ENCODE results near the gene PLEKHJ1. TPM values are rescaled to one million over a fixed set of nuclear protein-coding genes. Genes with fewer than 3 reads are reported as not detected.

Gene PLEKHJ1
- total and polyA plus RNA-seq, 2 of the 13 experiments (the other 11 are each of a cell fraction or from before 2014, with no cell fraction given) = 70.5 to 130 TPM

DNA sequence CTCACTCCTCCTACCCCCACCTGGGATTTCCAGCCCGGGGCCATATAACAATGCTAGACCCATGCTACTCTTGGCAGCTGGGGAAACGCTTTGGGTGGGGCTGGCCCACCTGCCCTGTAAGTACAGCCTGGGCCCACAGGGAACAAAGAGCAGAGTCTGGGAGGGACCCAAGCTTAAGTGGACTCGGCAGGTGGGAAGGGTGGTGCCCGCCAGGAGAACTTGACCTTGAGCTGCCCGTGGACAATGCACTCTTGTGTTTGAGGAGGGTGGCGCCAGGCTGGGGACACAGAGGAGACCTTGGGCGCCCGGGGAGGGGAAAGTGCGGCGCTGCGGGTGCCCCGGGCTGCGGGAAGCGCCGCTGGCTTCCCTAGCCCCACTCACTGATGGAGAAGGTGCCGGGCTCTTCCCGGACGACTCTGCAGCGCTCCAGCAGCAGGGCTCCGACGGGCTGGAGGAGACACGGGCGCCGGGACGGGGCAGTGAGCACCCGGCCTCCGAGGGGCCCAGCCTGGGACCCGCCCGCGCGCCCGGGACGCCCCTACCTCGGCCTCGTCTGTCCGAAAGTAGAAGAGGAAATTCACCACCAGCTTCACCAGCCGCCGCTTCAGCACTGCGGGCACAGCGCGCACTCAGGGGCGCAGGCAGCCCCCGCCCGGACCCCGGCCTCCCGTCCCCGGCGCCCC, 607 bp downstream of the PLEKHJ1 start (continued):
- TF ChIP-seq, protein P1, sequence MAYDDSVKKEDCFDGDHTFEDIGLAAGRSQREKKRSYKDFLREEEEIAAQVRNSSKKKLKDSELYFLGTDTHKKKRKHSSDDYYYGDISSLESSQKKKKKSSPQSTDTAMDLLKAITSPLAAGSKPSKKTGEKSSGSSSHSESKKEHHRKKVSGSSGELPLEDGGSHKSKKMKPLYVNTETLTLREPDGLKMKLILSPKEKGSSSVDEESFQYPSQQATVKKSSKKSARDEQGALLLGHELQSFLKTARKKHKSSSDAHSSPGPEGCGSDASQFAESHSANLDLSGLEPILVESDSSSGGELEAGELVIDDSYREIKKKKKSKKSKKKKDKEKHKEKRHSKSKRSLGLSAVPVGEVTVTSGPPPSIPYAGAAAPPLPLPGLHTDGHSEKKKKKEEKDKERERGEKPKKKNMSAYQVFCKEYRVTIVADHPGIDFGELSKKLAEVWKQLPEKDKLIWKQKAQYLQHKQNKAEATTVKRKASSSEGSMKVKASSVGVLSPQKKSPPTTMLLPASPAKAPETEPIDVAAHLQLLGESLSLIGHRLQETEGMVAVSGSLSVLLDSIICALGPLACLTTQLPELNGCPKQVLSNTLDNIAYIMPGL (CRISPR knock-in tag; IDR thresholded peaks at IDR 0.05; ENCODE audit: borderline replicate concordance in 1 of 2, low read depth in 1 of 2) = no peak
- TF ChIP-seq CEBPB (IDR thresholded peaks at IDR 0.05; ENCODE audit: borderline replicate concordance, low read depth, low read length) (no peak), FOXC1 (CRISPR knock-in tag; IDR thresholded peaks at IDR 0.05; ENCODE audit: borderline replicate concordance) (no peak), ZNF772 (CRISPR knock-in tag; IDR thresholded peaks at IDR 0.05) (peak; percentile 74; the same call in 1 of the 2 replicates), ZNF891 (CRISPR knock-in tag; IDR thresholded peaks at IDR 0.05) (no peak), BRCA1 (CRISPR knock-in tag; IDR thresholded peaks at IDR 0.05) (0 out of 2 replicates have a peak, but pooled peaks have one; percentile 32), FOXA1 (IDR thresholded peaks at IDR 0.05) (no peak), FOXA1 (CRISPR knock-in tag; IDR thresholded peaks at IDR 0.05) (peak; percentile 61; the same call in 1 of the 2 replicates), ZC3H4 (CRISPR knock-in tag; IDR thresholded peaks at IDR 0.05; ENCODE audit: borderline replicate concordance) (no peak)
- TF ChIP-seq, protein P2, sequence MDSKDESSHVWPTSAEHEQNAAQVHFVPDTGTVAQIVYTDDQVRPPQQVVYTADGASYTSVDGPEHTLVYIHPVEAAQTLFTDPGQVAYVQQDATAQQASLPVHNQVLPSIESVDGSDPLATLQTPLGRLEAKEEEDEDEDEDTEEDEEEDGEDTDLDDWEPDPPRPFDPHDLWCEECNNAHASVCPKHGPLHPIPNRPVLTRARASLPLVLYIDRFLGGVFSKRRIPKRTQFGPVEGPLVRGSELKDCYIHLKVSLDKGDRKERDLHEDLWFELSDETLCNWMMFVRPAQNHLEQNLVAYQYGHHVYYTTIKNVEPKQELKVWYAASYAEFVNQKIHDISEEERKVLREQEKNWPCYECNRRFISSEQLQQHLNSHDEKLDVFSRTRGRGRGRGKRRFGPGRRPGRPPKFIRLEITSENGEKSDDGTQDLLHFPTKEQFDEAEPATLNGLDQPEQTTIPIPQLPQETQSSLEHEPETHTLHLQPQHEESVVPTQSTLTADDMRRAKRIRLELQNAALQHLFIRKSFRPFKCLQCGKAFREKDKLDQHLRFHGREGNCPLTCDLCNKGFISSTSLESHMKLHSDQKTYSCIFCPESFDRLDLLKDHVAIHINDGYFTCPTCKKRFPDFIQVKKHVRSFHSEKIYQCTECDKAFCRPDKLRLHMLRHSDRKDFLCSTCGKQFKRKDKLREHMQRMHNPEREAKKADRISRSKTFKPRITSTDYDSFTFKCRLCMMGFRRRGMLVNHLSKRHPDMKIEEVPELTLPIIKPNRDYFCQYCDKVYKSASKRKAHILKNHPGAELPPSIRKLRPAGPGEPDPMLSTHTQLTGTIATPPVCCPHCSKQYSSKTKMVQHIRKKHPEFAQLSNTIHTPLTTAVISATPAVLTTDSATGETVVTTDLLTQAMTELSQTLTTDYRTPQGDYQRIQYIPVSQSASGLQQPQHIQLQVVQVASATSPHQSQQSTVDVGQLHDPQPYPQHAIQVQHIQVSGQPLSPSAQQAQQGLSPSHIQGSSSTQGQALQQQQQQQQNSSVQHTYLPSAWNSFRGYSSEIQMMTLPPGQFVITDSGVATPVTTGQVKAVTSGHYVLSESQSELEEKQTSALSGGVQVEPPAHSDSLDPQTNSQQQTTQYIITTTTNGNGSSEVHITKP (CRISPR knock-in tag; IDR thresholded peaks at IDR 0.05; ENCODE audit: low read depth) = peak; percentile 46; the same call in 1 of the 2 replicates
- TF ChIP-seq, protein P3, sequence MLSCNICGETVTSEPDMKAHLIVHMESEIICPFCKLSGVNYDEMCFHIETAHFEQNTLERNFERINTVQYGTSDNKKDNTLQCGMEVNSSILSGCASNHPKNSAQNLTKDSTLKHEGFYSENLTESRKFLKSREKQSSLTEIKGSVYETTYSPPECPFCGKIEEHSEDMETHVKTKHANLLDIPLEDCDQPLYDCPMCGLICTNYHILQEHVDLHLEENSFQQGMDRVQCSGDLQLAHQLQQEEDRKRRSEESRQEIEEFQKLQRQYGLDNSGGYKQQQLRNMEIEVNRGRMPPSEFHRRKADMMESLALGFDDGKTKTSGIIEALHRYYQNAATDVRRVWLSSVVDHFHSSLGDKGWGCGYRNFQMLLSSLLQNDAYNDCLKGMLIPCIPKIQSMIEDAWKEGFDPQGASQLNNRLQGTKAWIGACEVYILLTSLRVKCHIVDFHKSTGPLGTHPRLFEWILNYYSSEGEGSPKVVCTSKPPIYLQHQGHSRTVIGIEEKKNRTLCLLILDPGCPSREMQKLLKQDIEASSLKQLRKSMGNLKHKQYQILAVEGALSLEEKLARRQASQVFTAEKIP (CRISPR knock-in tag; IDR thresholded peaks at IDR 0.05; ENCODE audit: borderline replicate concordance) = no peak
- TF ChIP-seq, protein P4, sequence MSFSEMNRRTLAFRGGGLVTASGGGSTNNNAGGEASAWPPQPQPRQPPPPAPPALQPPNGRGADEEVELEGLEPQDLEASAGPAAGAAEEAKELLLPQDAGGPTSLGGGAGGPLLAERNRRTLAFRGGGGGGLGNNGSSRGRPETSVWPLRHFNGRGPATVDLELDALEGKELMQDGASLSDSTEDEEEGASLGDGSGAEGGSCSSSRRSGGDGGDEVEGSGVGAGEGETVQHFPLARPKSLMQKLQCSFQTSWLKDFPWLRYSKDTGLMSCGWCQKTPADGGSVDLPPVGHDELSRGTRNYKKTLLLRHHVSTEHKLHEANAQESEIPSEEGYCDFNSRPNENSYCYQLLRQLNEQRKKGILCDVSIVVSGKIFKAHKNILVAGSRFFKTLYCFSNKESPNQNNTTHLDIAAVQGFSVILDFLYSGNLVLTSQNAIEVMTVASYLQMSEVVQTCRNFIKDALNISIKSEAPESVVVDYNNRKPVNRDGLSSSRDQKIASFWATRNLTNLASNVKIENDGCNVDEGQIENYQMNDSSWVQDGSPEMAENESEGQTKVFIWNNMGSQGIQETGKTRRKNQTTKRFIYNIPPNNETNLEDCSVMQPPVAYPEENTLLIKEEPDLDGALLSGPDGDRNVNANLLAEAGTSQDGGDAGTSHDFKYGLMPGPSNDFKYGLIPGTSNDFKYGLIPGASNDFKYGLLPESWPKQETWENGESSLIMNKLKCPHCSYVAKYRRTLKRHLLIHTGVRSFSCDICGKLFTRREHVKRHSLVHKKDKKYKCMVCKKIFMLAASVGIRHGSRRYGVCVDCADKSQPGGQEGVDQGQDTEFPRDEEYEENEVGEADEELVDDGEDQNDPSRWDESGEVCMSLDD (CRISPR knock-in tag; IDR thresholded peaks at IDR 0.05; ENCODE audit: borderline replicate concordance) = no peak
- TF ChIP-seq, protein P5, sequence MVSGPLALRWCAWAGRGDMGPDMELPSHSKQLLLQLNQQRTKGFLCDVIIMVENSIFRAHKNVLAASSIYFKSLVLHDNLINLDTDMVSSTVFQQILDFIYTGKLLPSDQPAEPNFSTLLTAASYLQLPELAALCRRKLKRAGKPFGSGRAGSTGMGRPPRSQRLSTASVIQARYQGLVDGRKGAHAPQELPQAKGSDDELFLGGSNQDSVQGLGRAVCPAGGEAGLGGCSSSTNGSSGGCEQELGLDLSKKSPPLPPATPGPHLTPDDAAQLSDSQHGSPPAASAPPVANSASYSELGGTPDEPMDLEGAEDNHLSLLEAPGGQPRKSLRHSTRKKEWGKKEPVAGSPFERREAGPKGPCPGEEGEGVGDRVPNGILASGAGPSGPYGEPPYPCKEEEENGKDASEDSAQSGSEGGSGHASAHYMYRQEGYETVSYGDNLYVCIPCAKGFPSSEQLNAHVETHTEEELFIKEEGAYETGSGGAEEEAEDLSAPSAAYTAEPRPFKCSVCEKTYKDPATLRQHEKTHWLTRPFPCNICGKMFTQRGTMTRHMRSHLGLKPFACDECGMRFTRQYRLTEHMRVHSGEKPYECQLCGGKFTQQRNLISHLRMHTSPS (CRISPR knock-in tag; IDR thresholded peaks at IDR 0.05; ENCODE audit: low read depth) = peak; percentile 74
- TF ChIP-seq, protein P6, sequence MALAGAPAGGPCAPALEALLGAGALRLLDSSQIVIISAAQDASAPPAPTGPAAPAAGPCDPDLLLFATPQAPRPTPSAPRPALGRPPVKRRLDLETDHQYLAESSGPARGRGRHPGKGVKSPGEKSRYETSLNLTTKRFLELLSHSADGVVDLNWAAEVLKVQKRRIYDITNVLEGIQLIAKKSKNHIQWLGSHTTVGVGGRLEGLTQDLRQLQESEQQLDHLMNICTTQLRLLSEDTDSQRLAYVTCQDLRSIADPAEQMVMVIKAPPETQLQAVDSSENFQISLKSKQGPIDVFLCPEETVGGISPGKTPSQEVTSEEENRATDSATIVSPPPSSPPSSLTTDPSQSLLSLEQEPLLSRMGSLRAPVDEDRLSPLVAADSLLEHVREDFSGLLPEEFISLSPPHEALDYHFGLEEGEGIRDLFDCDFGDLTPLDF (CRISPR knock-in tag; IDR thresholded peaks at IDR 0.05) = no peak
